ENCODE results near the gene EPS8L3.

- TF ChIP-seq POLR2AphosphoS5 (IDR thresholded peaks at IDR 0.05; ENCODE audit: low read depth, low read length) = no peak
- no peak for TF ChIP-seq SIN3A (IDR thresholded peaks at IDR 0.05; ENCODE audit: borderline replicate concordance, insufficient read depth, low read length)
- TF ChIP-seq, protein P1, sequence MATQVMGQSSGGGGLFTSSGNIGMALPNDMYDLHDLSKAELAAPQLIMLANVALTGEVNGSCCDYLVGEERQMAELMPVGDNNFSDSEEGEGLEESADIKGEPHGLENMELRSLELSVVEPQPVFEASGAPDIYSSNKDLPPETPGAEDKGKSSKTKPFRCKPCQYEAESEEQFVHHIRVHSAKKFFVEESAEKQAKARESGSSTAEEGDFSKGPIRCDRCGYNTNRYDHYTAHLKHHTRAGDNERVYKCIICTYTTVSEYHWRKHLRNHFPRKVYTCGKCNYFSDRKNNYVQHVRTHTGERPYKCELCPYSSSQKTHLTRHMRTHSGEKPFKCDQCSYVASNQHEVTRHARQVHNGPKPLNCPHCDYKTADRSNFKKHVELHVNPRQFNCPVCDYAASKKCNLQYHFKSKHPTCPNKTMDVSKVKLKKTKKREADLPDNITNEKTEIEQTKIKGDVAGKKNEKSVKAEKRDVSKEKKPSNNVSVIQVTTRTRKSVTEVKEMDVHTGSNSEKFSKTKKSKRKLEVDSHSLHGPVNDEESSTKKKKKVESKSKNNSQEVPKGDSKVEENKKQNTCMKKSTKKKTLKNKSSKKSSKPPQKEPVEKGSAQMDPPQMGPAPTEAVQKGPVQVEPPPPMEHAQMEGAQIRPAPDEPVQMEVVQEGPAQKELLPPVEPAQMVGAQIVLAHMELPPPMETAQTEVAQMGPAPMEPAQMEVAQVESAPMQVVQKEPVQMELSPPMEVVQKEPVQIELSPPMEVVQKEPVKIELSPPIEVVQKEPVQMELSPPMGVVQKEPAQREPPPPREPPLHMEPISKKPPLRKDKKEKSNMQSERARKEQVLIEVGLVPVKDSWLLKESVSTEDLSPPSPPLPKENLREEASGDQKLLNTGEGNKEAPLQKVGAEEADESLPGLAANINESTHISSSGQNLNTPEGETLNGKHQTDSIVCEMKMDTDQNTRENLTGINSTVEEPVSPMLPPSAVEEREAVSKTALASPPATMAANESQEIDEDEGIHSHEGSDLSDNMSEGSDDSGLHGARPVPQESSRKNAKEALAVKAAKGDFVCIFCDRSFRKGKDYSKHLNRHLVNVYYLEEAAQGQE (IDR thresholded peaks at IDR 0.05; ENCODE audit: insufficient read depth in 1 of 2, low read depth in 2 of 2, low read length in 2 of 2) = no peak
- TF ChIP-seq TAF1 (IDR thresholded peaks at IDR 0.05; ENCODE audit: borderline replicate concordance, insufficient read depth, low read length) = no peak
- TF ChIP-seq FOXP2 (optimal IDR thresholded peaks at IDR 0.05; ENCODE audit: borderline replicate concordance, extremely low read depth, extremely low read length, insufficient read depth) = no peak
Observed at GRCh38 chr1:109719337-109719837, 44.3 kb downstream of the EPS8L3 start.

Data from PFSK-1 (cell line).